Measurements from ENCODE around the gene EDEM3. TPM values are rescaled to one million over a fixed set of nuclear protein-coding genes. Genes with fewer than 3 reads are reported as not detected.

Gene EDEM3
- total and polyA plus RNA-seq, 9 of the 15 experiments (the other 6 are each of a cell fraction or from before 2014, with no cell fraction given), result 15.8 to 46.6 (median 28.0) TPM

DNA sequence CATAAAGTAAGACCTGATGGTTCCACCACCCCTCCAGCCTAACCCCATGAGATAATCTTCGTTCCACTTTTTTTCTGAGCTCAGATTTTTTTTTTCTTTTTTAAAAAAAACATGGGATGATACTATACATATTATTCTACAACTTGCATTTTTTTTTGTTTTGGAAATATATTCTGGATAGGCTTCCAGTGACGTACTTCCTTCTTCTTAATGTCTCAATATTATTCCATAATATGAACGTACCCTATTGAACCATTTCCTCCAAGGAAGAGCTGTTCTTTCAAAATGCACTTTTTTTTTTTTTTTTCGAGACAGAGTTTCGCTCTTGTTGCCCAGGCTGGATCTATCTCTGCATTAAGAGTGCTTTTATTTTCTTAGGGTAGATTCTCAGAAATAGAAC, 1.5 kb downstream of the EDEM3 start (continued):
- TF ChIP-seq SP1 (CRISPR knock-in tag; IDR thresholded peaks at IDR 0.05) (0 out of 2 replicates have a peak, but pooled peaks have one; percentile 13), MAZ (CRISPR knock-in tag; conservative IDR thresholded peaks at IDR 0.05 in 1 of 2, IDR thresholded peaks at IDR 0.05 in 1 of 2) (no peak; a peak in 1 of 4 replicates), ZNF384 (IDR thresholded peaks at IDR 0.05; ENCODE audit: low read depth, low read length) (0 out of 2 replicates have a peak, but pooled peaks have one; percentile 15), ETV6 (IDR thresholded peaks at IDR 0.05; ENCODE audit: borderline replicate concordance in 1 of 2, low read depth in 2 of 2, low read length in 1 of 2) (0 out of 4 replicates have a peak, but pooled peaks of 1 of the 2 experiments have one; percentile 5), ETV6 (CRISPR knock-in tag; IDR thresholded peaks at IDR 0.05; ENCODE audit: borderline replicate concordance) (no peak)
- TF ChIP-seq, protein P1, sequence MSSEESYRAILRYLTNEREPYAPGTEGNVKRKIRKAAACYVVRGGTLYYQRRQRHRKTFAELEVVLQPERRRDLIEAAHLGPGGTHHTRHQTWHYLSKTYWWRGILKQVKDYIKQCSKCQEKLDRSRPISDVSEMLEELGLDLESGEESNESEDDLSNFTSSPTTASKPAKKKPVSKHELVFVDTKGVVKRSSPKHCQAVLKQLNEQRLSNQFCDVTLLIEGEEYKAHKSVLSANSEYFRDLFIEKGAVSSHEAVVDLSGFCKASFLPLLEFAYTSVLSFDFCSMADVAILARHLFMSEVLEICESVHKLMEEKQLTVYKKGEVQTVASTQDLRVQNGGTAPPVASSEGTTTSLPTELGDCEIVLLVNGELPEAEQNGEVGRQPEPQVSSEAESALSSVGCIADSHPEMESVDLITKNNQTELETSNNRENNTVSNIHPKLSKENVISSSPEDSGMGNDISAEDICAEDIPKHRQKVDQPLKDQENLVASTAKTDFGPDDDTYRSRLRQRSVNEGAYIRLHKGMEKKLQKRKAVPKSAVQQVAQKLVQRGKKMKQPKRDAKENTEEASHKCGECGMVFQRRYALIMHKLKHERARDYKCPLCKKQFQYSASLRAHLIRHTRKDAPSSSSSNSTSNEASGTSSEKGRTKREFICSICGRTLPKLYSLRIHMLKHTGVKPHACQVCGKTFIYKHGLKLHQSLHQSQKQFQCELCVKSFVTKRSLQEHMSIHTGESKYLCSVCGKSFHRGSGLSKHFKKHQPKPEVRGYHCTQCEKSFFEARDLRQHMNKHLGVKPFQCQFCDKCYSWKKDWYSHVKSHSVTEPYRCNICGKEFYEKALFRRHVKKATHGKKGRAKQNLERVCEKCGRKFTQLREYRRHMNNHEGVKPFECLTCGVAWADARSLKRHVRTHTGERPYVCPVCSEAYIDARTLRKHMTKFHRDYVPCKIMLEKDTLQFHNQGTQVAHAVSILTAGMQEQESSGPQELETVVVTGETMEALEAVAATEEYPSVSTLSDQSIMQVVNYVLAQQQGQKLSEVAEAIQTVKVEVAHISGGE (CRISPR knock-in tag; IDR thresholded peaks at IDR 0.05), result 0 out of 6 replicates have a peak, but pooled peaks of 1 of the 3 experiments have one; percentile 3
- TF ChIP-seq, protein P2, sequence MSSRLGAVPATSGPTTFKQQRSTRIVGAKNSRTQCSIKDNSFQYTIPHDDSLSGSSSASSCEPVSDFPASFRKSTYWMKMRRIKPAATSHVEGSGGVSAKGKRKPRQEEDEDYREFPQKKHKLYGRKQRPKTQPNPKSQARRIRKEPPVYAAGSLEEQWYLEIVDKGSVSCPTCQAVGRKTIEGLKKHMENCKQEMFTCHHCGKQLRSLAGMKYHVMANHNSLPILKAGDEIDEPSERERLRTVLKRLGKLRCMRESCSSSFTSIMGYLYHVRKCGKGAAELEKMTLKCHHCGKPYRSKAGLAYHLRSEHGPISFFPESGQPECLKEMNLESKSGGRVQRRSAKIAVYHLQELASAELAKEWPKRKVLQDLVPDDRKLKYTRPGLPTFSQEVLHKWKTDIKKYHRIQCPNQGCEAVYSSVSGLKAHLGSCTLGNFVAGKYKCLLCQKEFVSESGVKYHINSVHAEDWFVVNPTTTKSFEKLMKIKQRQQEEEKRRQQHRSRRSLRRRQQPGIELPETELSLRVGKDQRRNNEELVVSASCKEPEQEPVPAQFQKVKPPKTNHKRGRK (tag; IDR thresholded peaks at IDR 0.05), result 0 out of 2 replicates have a peak, but pooled peaks have one; percentile 6

Measured in K562 (cell line).